T-helper 1 cell treated with Interleukin-12 subunit alpha and Interleukin-12 subunit beta and Interleukin-4 antibody, amounts not matched to agents 30 μg/mL and 1 μg/mL, for 36 hours (primary cell): ENCODE data around the gene HES2.

Experiments used
- H3K27ac Mint-ChIP-seq: one replicate; pipeline ENCODE4 v1.8.0; 2021; ENCODE audit warnings: mild to moderate bottlenecking, mixed read lengths
- H3K27me3 Mint-ChIP-seq: one replicate; pipeline ENCODE4 v1.8.0; 2021; ENCODE audit warnings: low read depth, mixed read lengths
- H3K36me3 Mint-ChIP-seq: one replicate; pipeline ENCODE4 v1.8.0; 2021; ENCODE audit warnings: low read depth, mixed read lengths
- H3K4me1 Mint-ChIP-seq: one replicate; pipeline ENCODE4 v1.8.0; 2021; ENCODE audit warnings: low read depth, mixed read lengths
- H3K4me3 Mint-ChIP-seq: one replicate; pipeline ENCODE4 v1.8.0; 2021; ENCODE audit warnings: mild to moderate bottlenecking, moderate library complexity, mixed read lengths
- H3K9me3 Mint-ChIP-seq: one replicate; pipeline ENCODE4 v1.8.0; 2021; ENCODE audit warnings: mixed read lengths

HES2 gene

DNA sequence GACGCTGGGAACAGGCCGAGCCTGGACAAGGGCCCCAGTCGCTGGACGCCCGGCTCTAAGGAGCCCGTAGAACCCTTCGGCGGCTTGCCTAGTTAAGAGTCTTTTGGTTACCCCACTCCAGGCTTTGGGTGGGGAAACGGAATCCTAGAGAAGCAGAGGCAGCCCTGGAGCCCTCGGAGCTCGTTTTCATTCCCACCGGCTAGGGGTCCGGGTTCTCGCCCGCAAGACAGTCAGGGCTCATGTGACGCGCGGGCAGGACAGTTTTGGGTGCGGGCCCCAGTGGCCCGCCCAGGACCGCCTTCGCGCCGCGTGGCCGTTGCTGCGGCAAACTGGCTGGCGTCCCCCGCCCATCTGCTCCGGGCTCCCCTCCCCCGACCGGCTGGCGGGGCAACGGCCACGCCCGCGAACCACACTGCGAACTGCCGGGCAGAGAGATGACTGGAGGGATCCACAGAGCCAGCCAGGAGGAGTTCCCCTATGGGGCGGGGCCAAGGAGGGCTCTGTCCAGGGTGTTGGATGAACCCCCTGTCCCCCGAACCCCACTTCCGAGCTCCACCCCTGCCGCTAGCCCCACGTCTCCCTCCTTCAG lies 829 bp upstream of the HES2 start:
- Mint-ChIP-seq H3K4me1 (peaks cover 13% of the 10 kb centered on the region), H3K9me3 (no peaks in the 10 kb centered on the region), H3K27me3 (peaks cover 72% of the 10 kb centered on the region), H3K36me3 (no peaks in the 10 kb centered on the region), H3K4me3 (no peak overlapping the region), H3K27ac (no peak overlapping the region)

DNA sequence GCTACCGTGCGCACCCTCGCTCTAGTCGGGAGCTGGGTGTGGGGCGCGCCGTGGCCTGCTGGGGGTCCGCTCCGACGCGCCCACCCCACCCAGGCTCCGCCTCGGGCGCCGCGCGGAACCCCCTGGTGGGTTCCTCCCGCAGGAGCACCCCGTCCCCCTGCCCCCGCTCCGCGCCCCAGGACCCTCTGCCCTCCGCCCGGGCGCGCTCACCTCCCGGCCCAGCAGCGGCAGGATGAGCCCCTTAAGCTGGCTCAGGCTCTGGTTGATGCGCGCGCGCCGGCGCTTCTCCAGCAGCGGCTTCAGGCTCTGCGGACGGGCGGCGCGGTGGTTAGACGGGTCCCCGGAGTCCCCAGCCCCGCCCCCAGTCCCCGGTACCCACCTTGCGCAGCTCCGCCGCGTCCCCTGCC lies 319 bp downstream of the HES2 start:
- H3K9me3 Mint-ChIP-seq: no peaks in the 10 kb centered on the region
- H3K36me3 Mint-ChIP-seq: no peaks in the 10 kb centered on the region
- H3K27ac Mint-ChIP-seq: no peak overlapping the region
- peaks cover 79% of the 10 kb centered on the region for H3K27me3 Mint-ChIP-seq
- peaks cover 21% of the 10 kb centered on the region for H3K4me1 Mint-ChIP-seq
- H3K4me3 Mint-ChIP-seq: peak overlapping the region; percentile 37

DNA sequence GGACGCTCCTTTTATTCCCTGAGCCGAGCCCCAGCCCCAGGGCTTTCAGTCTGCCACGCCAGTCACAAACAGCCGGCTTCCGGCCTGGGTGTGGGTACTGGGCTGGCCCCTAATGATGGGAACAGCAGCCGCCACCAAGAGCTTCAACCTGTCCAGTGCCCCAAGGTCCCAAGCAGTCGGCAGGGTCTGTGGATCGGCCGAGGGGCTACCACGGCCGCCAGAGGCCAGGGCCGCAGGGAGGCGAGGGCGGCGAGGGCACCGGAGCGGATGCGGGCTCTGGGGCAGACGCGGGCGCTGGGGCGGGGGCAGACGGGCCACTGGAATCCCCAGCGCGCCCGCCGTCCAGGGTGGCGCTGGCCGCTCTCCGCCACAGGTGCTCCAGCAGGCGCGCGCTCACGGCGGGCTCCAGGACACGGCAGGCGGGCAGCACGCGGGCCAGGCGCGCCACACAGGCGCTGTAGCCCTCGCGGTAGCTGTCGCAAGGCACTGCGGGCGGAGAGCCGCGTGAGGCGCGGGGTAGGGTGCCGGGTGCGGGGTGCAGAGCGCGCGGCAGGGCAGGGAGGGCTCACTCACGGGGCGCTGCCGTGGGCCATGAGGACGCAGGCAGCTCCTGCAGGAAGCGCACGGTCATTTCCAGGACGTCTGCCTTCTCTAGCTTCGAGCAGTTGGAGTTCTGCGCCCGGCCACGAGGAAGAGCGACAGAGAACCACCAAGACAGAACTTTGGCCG lies 887 bp downstream of the HES2 start:
- peaks cover 77% of the 10 kb centered on the region for H3K27me3 Mint-ChIP-seq
- peaks cover 20% of the 10 kb centered on the region for H3K4me1 Mint-ChIP-seq
- no peaks in the 10 kb centered on the region for H3K9me3 Mint-ChIP-seq
- peak overlapping the region; percentile 37 for H3K4me3 Mint-ChIP-seq
- H3K27ac Mint-ChIP-seq: no peak overlapping the region
- no peaks in the 10 kb centered on the region for H3K36me3 Mint-ChIP-seq

DNA sequence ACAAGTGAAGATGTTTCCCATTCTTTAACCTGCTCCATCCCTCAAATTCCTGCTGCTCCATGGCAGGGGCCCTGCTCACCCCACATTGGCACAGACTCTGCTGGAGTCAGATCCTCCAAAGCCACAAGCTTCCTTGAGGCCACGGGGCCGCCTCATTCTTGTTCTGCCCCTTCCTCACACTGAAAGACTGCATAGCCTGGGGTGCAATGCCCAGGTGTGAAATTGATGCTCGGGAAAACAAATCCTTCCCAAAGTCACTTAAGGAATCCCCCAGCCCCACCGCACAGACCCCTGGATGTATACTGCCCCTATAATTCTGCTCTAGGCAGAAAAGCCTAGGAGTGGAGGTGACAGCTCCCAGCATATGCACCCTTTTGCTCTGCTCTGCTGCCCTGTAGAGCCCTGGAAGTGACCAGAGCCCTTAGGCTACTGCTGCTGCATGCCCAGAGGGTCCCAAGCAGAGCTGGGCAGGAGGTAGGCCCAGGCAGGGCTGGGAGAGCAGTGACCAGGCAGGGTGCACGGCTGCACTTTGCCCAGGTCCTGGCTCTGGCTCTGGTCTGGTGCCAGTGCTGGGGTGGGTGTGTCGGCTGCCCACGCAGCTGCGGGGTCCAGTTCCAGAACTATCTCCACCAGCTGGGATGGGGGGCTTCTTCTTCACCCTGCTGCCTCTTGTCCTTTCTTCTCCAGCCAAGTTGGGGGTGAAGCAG lies 1.6 kb downstream of the HES2 start:
- H3K36me3 Mint-ChIP-seq: no peaks in the 10 kb centered on the region
- no peak overlapping the region for H3K4me3 Mint-ChIP-seq
- H3K9me3 Mint-ChIP-seq: no peaks in the 10 kb centered on the region
- H3K27me3 Mint-ChIP-seq: peaks cover 74% of the 10 kb centered on the region
- H3K27ac Mint-ChIP-seq: no peak overlapping the region
- peaks cover 19% of the 10 kb centered on the region for H3K4me1 Mint-ChIP-seq

DNA sequence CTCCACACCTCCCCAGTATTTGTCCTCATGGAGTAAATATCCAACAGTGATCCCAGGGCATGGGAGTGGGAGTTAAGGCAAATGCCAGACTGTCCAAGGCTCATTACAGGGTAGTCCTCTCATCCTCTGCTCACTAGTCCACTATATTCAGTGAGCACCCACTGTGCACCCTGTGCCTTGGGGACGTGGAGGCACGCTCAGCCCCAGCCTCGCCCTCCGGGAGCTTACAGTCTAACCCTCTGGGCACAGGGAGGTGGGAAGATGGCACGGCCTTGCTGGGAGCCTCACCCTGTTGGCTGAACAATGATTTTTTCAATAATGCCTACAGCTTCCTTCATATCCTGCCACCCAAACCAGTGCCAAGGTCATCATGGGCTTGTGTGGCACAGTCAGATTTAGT lies 2.8 kb downstream of the HES2 start:
- no peak overlapping the region for H3K4me3 Mint-ChIP-seq
- peaks cover 70% of the 10 kb centered on the region for H3K27me3 Mint-ChIP-seq
- H3K27ac Mint-ChIP-seq: no peak overlapping the region
- H3K36me3 Mint-ChIP-seq: no peaks in the 10 kb centered on the region
- H3K9me3 Mint-ChIP-seq: no peaks in the 10 kb centered on the region
- peaks cover 19% of the 10 kb centered on the region for H3K4me1 Mint-ChIP-seq

DNA sequence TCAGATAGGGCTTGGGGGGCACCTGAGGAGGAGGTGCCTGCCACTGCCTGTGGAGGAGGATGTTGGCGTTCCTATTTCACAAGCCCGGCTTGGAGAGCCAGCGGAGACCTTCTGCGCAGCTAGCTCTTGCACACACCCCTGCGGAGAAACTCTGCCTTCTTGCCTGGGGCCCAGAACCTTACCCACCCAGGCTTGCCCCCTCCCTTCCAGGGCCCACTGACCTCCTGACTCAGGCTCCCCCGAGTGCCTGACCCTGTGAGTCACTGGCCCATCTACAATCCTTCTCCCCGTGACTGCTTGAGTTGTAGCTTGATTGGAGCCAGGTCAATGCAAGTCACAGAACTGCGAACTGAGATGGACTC lies 3.4 kb downstream of the HES2 start:
- Mint-ChIP-seq H3K27ac (no peak overlapping the region), H3K4me1 (peaks cover 15% of the 10 kb centered on the region), H3K27me3 (peaks cover 63% of the 10 kb centered on the region), H3K9me3 (no peaks in the 10 kb centered on the region), H3K4me3 (no peak overlapping the region), H3K36me3 (no peaks in the 10 kb centered on the region)

DNA sequence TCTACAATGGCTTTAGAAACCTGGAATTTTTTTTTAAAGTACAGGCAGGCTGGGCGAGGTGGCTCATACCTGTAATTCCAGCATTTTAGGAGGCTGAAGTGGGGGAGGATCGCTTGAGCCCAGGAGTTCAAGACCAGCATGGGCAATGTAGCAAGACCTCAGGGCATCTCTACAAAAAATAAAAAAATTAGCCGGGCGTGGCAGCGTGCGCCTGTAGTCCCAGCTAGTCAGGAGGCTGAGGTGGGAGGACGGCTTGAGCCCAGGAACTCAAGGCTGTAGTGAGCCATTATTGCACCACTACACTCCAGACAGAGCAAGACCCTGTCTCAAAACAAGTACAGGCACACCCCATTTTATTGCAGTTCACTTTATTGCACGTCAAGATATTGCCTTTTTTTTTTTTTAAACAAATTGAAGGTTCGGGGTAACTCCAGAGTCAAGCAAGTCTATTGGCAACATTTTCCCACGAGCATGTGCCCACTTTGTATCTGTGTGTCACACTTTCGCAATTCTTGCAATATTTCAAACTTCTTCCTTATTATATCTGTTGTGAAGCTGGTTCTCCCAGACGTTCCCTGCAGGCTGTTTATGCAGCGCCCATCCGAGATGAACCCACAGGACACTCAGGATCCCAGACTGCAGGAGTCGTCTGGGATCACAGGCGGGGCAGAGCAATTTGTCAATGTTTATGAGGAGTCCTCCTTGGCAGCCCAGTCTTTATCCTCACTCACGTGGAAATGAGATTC lies 4.7 kb downstream of the HES2 start:
- H3K4me1 Mint-ChIP-seq: peaks cover 11% of the 10 kb centered on the region
- H3K27ac Mint-ChIP-seq: no peak overlapping the region
- peaks cover 58% of the 10 kb centered on the region for H3K27me3 Mint-ChIP-seq
- no peaks in the 10 kb centered on the region for H3K9me3 Mint-ChIP-seq
- H3K36me3 Mint-ChIP-seq: no peaks in the 10 kb centered on the region
- no peak overlapping the region for H3K4me3 Mint-ChIP-seq

DNA sequence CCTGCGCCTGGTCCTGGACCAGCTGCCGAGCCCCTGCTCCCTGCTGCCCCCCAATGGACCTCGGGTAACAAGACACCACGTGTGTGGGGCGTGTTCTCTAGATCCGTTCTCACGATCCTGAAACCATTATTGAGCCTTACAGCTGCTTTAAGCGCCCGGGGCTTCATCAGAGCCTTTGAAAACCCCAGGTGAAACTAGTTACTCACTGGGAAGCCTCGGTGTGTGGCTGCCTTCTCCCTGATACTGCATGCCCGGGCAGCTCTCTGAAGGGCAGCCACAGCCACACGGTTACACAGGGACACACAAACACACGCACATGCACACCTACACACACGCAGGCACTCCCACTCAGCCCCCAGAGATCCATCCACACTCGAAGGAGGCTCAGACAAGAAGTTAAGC lies 5.3 kb downstream of the HES2 start:
- H3K4me1 Mint-ChIP-seq: peaks cover 11% of the 10 kb centered on the region
- no peaks in the 10 kb centered on the region for H3K36me3 Mint-ChIP-seq
- H3K4me3 Mint-ChIP-seq: no peak overlapping the region
- peaks cover 56% of the 10 kb centered on the region for H3K27me3 Mint-ChIP-seq
- no peaks in the 10 kb centered on the region for H3K9me3 Mint-ChIP-seq
- H3K27ac Mint-ChIP-seq: no peak overlapping the region

DNA sequence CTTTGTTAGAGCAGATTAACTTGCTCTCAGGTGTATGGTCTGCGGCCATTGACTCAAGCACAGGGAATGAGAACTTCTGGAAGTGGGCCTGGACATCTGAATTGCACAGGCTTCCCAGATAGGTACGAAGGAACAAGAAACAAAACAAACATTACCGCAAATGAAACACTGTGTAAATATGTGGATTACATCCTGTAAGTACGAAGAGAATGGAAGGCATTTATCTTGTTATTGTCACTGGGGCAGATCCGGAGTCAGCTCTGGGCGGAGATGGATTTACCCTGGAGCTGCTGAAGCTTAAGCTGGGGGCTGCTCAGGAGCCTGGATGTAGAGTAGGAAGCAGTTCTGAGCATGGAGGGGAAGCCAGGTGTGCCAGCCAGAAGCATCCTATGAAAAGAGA lies 6.8 kb downstream of the HES2 start:
- Mint-ChIP-seq H3K36me3 (no peaks in the 10 kb centered on the region), H3K9me3 (no peaks in the 10 kb centered on the region), H3K27ac (no peak overlapping the region), H3K4me1 (peaks cover 11% of the 10 kb centered on the region), H3K4me3 (no peak overlapping the region), H3K27me3 (peaks cover 53% of the 10 kb centered on the region)

DNA sequence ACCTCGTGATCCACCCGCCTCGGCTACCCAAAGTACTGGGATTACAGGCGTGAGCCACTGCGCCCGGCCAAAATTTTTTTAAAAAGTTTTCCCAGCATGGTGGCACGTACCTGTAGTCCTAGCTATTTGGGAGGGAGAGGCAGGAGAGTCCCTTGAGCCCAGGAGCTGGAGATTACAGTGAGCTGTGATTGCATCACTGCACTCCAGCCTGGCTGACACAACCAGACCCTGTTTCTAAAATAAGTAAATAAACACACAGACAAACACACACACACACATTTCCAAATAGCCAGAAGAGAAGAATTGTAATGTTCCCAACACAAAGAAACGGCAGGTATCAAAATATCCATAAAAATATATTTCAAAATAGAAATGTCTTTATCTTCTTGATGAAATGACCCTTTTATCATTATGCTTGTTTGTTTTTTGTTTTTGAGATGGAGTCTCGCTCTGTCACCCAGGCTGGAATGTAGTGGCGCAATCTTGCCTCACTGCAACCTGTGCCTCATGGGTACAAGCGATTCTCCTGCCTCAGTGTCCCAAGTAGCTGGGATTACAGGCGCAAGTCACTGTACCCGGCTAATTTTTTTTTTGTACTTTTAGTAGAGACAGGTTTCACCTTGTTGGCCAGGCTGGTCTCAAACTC lies 9.3 kb downstream of the HES2 start:
- Mint-ChIP-seq H3K27me3 (peaks cover 44% of the 10 kb centered on the region), H3K27ac (no peak overlapping the region), H3K4me1 (peaks cover 10% of the 10 kb centered on the region), H3K4me3 (no peak overlapping the region), H3K36me3 (no peaks in the 10 kb centered on the region), H3K9me3 (no peaks in the 10 kb centered on the region)

DNA sequence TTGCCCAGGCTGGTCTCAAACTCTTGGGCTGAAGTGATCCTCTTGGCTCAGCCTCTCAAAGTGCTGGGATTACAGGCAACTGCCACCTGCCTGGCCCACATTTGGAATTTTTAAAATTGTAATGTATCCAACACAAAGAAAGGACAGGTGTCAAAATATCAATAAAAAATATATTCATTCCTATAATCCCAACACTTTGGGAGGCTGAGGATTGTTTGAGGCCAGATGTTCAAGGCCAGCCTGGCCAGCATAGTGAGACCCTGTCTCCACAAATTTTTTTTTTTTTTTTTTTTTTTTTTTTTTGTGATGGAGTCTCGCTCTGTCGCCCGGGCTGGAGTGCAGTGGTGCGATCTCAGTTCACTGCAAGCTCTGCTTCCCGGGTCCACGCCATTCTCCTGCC lies 10.0 kb downstream of the HES2 start:
- H3K4me1 Mint-ChIP-seq: peaks cover 5% of the 10 kb centered on the region
- no peak overlapping the region for H3K4me3 Mint-ChIP-seq
- H3K27me3 Mint-ChIP-seq: peaks cover 41% of the 10 kb centered on the region

DNA sequence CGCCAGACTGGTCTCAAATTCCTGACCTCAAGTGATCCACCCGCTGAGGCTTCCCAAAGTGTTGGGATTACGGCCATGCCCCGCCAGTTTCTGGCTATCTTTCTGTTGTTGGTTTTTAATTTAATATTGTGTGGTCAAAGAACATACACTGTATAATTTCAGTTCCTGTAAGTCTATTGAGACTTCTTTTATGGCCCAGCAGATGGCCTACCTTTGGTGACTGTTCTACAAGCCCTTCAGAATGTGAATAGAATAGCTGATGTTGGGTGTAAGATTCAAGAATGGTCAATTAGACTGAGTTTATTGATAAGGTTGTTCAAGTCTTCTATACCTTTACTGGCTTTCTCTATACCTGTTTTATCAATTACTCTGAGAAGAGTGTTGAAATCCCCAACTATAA lies 10.7 kb downstream of the HES2 start:
- no peak overlapping the region for H3K4me3 Mint-ChIP-seq
- peaks cover 34% of the 10 kb centered on the region for H3K27me3 Mint-ChIP-seq
- no peaks in the 10 kb centered on the region for H3K4me1 Mint-ChIP-seq
- no peaks in the 10 kb centered on the region for H3K36me3 Mint-ChIP-seq
- H3K27ac Mint-ChIP-seq: no peak overlapping the region
- no peaks in the 10 kb centered on the region for H3K9me3 Mint-ChIP-seq

More for the DNA sequence above, 10.0 kb downstream of the HES2 start:
- Mint-ChIP-seq H3K36me3 (no peaks in the 10 kb centered on the region), H3K9me3 (no peaks in the 10 kb centered on the region), H3K27ac (no peak overlapping the region)

DNA sequence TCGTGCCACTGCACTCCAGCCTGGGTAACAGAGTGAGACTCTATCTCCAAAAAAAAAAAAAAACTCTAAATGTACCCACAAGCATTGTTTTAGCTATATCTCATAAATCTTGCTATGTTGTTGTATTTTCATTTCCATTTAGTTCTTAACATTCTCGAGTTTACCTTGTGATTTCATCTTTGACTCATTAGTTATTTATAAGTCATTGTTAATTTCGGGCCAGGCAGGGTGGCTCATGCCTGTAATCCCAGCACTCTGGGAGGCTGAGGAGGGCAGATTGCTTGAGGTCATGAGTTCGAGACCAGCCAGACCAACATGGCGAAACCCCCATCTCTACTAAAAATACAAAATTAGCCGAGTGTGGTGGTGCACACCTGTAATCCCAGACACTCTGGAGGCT lies 11.7 kb downstream of the HES2 start:
- H3K27ac Mint-ChIP-seq: no peak overlapping the region
- peaks cover 30% of the 10 kb centered on the region for H3K27me3 Mint-ChIP-seq
- H3K9me3 Mint-ChIP-seq: no peaks in the 10 kb centered on the region
- no peaks in the 10 kb centered on the region for H3K4me1 Mint-ChIP-seq
- H3K4me3 Mint-ChIP-seq: no peak overlapping the region
- H3K36me3 Mint-ChIP-seq: no peaks in the 10 kb centered on the region

DNA sequence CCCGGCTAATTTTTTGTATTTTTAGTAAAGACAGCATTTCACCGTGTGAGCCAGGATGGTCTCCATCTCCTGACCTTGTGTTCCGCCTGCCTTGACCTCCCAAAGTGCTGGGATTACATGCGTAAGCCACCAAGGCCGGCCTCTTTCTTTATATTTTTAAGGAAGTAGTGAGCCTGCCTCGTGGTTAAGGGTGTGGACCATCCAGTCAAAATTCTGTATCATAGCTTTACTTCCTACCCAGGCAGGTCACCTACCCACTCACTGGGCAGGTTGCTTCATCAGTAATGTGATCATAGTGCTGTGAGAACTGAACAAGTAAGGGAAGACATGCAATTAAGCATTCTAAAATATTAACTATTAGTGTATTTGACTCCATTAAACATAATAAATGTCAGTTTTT lies 18.0 kb downstream of the HES2 start:
- H3K27ac Mint-ChIP-seq: no peak overlapping the region

More for the DNA sequence above, 18.0 kb downstream of the HES2 start:
- Mint-ChIP-seq H3K4me3 (no peak overlapping the region), H3K27me3 (peaks cover 16% of the 10 kb centered on the region), H3K9me3 (no peaks in the 10 kb centered on the region), H3K4me1 (peaks cover 2% of the 10 kb centered on the region), H3K36me3 (no peaks in the 10 kb centered on the region)
